HG03045 (cell line): Measurements from ENCODE around the gene SND1.
"Not testable (repeated sequence)": the region's sequence is repeated elsewhere in the genome, so short reads cannot be mapped to it uniquely, and the experiment has no call there.

Experiments used
- ATAC-seq: cut with Tn5 transposase; IDR thresholded peaks from one replicate; pipeline ENCODE4 v1.9.1; 2021; ENCODE audit warnings: mild to moderate bottlenecking, moderate library complexity; ENCODE audit not compliant: unreplicated experiment

The SND1 gene

GRCh38 chr7:127652333-127653248, 597 bp downstream of the SND1 start:
- ATAC-seq, result peak; percentile 21

DNA sequence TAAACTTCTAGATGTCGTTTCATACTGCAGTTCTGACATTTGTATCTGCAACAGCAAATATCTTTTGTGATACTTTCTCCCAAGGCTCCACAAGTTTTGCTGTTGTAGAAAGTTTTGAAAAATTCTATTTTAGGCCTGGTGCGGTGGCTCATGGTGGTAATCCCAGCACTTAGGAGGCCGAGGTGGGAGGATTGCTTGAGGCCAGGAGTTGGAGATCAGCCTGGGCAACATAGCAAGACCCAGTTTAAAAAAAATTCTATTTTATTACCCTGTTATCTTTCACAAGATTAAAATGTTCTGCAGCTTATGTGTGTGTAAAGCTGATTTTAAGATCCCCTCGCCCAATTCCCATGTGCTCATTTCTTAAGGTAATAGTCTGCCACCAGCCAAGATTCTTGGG, 1.4 kb downstream of the SND1 start:
- no peak for ATAC-seq

GRCh38 chr7:127654404-127655394, 2.7 kb downstream of the SND1 start:
- no peak for ATAC-seq

DNA sequence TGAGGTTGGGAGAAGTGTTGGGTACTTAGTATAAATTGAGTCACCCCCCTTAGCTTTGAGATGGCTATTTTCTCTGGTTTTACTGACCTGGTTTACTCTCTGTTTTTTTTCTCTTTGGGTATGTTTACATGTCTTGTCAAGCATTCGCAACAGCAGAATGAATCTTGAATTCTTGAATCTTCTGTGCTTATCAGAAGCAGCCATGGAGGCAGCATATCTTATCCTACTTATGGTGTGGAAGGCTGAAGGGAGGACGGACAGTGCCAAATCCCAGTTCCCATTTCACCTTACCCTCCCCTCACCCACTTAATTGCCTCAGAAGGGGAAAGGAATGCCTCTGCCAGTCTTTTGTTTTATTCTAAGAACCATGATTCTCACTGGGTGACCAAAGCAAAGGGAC, 3.7 kb downstream of the SND1 start:
- no peak for ATAC-seq

DNA sequence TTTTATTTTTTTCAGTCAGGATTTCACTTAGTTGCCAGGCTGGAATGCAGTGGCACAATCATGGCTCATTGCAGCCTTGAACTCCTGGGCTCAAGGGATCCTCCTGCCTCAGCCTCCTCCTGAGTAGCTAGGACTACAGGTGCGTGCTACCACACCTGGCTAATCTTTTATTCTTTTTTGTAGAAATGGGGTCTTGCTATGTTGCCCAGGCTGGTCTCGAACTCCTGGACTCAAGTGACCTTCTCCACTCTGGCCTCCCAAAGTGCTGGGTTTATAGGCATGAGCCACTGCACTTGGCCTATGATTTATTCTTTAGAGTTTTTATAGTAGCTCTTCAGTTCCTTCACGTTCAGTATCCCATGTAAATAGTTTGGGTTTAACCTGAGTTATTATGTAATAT, 5.5 kb downstream of the SND1 start:
- ATAC-seq, result no peak

GRCh38 chr7:127658970-127659630, 7.1 kb downstream of the SND1 start:
- ATAC-seq, result no peak

GRCh38 chr7:127665922-127666321, 13.9 kb downstream of the SND1 start:
- no peak for ATAC-seq

- no peak for ATAC-seq
Measured at GRCh38 chr7:127666602-127667001, 14.6 kb downstream of the SND1 start.

GRCh38 chr7:127667017-127667670, 15.2 kb downstream of the SND1 start:
- no peak for ATAC-seq

DNA sequence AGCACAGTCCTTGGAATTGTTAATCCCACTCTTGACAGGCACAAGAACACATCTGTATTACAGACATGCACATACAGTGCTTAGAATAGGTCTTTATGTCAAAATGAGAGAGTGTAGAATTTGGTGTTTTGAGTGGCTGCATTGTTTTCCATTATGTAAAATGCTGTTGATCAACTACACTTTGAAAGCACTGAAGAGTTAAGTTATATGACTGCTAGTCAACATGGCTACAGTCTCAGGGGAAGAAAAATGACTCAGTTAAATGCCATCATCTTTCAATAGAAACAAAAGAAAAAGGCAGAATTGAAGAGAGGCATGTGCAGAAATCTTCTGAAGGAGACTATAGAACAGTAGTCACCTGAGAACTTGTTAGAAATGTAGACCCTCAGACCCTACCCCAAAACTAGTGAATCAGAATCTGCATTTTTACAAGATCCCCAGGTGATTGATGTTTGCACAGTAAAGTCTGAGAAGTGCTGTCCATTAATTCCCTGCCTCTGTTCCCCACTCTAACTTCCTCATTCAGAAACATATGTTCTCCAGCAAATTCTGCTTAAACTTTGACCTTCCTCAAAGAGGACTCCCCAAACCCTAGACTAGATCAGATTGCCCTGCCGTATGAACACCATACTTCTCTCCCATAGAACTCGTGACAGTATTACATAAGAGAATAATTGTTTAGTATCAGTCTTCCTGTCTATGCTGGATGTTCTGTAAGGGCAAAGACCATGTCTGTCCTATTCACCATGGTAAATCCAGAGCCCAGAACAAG, 16.0 kb downstream of the SND1 start:
- ATAC-seq, result no peak

- no peak for ATAC-seq
Measured at GRCh38 chr7:127671341-127671740, 19.3 kb downstream of the SND1 start.

DNA sequence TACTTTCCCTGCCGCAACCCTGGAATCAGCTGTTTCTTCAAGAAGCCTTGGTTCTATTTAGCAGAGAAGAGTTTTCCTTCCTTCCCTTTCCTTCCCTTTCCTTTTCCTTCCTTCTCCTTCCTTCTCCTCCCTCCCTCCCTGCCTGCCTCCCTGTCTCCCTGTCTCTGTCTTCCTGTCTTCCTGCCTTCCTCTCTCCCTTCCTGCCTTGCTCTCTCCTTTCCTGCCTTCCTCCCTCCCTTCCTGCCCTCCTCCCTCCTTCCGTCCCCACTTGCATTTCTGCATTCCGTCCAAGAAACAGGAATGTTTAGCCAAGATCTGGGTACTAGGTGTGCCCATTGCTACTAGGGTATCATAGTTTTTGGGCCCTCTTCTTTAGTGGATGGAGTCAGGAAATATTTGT, 21.9 kb downstream of the SND1 start:
- ATAC-seq, result no peak

GRCh38 chr7:127674361-127674760, 22.4 kb downstream of the SND1 start:
- ATAC-seq, result no peak

- not testable (repeated sequence) for ATAC-seq
Measured at GRCh38 chr7:127674923-127675322, 22.9 kb downstream of the SND1 start.

DNA sequence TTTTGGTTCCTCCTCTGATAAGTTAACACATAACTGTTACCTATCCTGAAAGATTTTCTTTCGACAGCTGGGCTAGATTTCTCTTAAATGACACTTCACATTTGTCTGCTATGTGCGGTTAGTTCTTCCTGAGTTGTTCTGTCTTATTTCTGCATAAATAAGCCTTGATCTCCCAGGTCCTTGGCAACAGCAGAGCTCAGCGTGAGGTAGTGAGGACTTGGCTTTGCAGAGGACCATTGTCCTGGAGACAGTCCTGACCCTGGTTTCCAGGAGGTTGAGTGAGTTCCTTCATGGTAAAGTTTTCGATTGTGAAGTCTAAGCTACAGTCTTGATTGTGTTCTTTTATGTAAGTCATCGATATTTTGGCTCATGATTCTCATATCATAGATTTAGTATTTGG, 23.7 kb downstream of the SND1 start:
- no peak for ATAC-seq

DNA sequence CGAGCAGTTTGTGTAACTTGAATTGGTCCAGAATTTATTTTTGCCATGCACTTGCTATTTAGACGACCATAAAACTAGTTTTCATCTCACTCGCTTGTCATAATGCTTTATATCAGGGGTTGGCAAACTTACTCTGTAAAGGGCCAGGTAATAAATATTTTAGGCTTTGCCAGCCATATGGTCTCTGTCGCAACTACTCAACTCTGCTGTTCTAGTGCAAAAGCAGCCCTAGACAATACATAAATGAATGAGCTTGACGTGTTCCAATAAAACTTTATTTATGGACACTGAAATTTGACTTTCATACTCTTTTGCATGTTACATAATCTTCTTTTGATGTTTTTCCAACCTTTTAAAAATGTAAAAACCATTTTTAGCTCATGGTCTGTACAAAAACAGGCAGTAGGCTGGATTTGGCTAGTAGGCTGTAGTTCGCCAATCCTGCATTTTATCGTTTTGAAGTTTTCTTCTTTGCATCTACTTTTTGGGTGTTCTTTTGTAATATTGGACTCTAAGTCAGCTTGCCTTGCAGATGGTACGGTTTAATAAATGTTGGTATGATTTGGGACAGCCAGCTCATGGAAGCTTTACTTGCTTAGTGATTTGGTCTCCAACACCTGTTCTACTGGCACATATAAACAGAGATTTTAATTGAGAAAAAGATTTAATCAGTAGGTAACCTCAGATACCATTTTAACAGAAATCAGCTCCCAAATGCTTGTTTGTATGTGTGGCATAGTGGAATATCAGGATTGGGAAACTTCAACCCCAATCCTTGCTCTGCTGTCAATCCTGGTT, 25.6 kb downstream of the SND1 start:
- ATAC-seq, result no peak

DNA sequence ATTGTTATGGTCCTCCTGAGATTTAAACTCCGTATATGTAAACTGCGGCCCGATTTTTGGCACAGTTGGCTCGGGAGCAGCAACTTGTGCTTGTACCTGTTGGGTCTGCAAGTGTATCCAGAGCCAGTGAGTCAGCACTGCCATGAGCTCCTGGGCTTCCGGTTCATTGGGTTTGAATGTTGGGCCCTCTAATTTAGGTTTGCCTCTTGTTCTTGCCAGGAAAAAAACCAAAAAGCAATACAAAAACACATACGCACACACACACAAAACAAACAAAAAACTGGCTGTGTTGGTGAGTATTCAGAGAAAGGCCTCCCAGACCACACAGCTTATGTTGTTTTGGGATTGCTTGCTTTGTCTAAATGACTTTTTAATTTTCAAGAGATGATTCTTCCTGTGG, 26.3 kb downstream of the SND1 start:
- ATAC-seq, result no peak

DNA sequence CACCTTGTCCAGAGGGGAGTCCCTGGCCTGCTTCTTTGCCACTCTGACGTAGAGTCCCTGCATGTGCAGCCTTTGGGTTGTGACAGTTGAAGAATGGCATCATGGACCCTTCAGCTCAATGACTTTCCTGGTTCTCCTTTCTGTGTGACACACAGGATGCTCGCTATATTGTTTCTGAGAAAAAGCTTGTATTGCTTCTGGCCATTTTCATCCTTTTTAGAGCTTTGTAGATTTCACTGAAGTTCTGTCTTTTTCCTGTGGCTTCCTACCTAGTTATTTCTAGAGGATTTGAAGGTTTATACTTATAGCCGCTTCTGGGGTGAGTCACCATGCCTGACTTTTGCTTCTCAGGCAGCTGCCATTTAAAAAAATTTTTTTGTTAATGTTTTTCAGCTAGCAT, 27.0 kb downstream of the SND1 start:
- peak; percentile 68 for ATAC-seq

- no peak for ATAC-seq
Measured at GRCh38 chr7:127680983-127681382, 29.0 kb downstream of the SND1 start.
